ENCODE results near the gene FLOT2.

GRCh38 chr17:28906706-28907438, 9.3 kb upstream of the FLOT2 start:
- TF ChIP-seq CTCF (IDR thresholded peaks at IDR 0.05 in 2 of 3, conservative IDR thresholded peaks at IDR 0.05 in 1 of 3; ENCODE audit: borderline replicate concordance in 1 of 3, insufficient read depth in 1 of 3, low read depth in 2 of 3, low read length in 2 of 3): no peak
- TF ChIP-seq EZH2phosphoT487 (IDR thresholded peaks at IDR 0.05; ENCODE audit: borderline replicate concordance): no peak
- TF ChIP-seq POLR2A (IDR thresholded peaks at IDR 0.05; ENCODE audit: borderline replicate concordance, extremely low read depth, insufficient read depth, insufficient read length): no peak
- TF ChIP-seq ZNF274 (IDR thresholded peaks at IDR 0.05; ENCODE audit: low read depth, low read length): no peak
- TF ChIP-seq POLR2AphosphoS5 (IDR thresholded peaks at IDR 0.05; ENCODE audit: low read depth, low read length): no peak; the same call in 1 of the 2 replicates
- TF ChIP-seq YY1 (IDR thresholded peaks at IDR 0.05; ENCODE audit: extremely low read depth, insufficient replicate concordance, low read depth, low read length): no peak
- no peak for TF ChIP-seq SRF (IDR thresholded peaks at IDR 0.05; ENCODE audit: low read depth)

All from HCT116 (cell line).